ENCODE data around the gene S100A7A.
"Not testable (repeated sequence)": the region's sequence is repeated elsewhere in the genome, so short reads cannot be mapped to it uniquely, and the experiment has no call there.

Gene S100A7A

DNA sequence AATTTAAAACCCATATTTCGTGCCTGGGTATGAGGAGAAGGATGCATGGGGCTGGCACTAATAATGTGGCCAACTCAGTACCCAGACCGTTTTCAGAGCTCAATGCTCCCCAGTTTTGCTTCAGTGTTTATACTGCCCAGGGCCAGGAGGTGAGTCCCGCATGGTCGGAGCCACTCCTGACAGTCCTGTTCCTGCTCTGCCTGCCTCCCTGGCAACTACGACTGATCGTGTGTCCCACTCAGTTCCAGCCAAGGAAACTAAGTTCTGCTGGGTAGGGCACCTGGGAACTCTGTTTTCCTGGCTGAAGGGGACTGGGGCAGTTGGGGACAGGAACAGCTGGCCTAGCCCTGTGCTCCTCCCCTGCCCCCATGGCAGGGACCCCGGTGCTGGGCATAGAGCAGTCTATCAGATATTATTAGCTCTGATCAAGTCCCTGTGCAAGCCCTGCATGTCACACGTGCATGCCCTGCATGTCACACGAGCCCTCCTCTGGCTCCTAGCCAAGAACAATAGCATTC is 25.0 kb downstream of the S100A7A start:
- H3K27me3 ChIP-seq (ENCODE audit: insufficient read depth, low read depth), result no peaks in the 10 kb centered on the region

DNA sequence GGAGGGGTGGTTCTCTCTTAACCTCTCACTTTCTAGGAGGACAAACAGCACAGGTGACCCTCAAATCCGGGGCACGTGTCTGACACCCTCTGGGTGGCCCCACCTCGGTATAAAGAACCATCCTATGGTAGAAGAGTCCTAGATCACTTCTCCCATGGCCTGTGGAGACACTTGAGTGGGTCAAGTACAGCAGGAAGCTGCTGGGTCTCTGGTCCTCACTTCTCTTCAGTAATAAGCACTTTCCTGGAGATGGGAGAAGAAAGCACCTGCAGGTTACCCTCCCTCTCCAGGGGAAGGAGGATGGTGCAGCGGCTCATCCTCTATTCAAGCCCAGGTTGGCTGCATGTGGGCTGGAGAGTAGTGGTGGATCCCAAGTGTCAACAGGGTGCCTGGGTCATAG is 27.2 kb downstream of the S100A7A start:
- H3K4me2 ChIP-seq, result no peak overlapping the region
- no peaks in the 10 kb centered on the region for H3K79me2 ChIP-seq (ENCODE audit: insufficient read depth, low read depth)
- no peaks in the 10 kb centered on the region for H3K27me3 ChIP-seq (ENCODE audit: insufficient read depth, low read depth)
- TF ChIP-seq, protein P1, sequence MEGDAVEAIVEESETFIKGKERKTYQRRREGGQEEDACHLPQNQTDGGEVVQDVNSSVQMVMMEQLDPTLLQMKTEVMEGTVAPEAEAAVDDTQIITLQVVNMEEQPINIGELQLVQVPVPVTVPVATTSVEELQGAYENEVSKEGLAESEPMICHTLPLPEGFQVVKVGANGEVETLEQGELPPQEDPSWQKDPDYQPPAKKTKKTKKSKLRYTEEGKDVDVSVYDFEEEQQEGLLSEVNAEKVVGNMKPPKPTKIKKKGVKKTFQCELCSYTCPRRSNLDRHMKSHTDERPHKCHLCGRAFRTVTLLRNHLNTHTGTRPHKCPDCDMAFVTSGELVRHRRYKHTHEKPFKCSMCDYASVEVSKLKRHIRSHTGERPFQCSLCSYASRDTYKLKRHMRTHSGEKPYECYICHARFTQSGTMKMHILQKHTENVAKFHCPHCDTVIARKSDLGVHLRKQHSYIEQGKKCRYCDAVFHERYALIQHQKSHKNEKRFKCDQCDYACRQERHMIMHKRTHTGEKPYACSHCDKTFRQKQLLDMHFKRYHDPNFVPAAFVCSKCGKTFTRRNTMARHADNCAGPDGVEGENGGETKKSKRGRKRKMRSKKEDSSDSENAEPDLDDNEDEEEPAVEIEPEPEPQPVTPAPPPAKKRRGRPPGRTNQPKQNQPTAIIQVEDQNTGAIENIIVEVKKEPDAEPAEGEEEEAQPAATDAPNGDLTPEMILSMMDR (conservative IDR thresholded peaks at IDR 0.05; ENCODE audit: low read depth, low read length), result no peak
- H3K4me3 ChIP-seq (IDR thresholded peaks at IDR 0.05; ENCODE audit: insufficient read depth, low read depth, low read length), result no peak overlapping the region
- H4K20me1 ChIP-seq (ENCODE audit: insufficient read depth), result no peaks in the 10 kb centered on the region
- no peaks in the 10 kb centered on the region for H3K4me1 ChIP-seq (ENCODE audit: low read depth, poor library complexity, severe bottlenecking)
- H2AFZ ChIP-seq (ENCODE audit: low read depth), result no peak overlapping the region
- no peak overlapping the region for H3K27ac ChIP-seq
- no peak overlapping the region for H3K9ac ChIP-seq
- no peaks in the 10 kb centered on the region for H3K36me3 ChIP-seq (ENCODE audit: insufficient read depth)

More for the DNA sequence above, 25.0 kb downstream of the S100A7A start:
- Histone ChIP-seq H3K36me3 (ENCODE audit: insufficient read depth) (no peaks in the 10 kb centered on the region), H3K79me2 (ENCODE audit: insufficient read depth, low read depth) (no peaks in the 10 kb centered on the region), H4K20me1 (ENCODE audit: insufficient read depth) (no peaks in the 10 kb centered on the region), H3K4me2 (no peak overlapping the region), H3K4me1 (ENCODE audit: low read depth, poor library complexity, severe bottlenecking) (no peaks in the 10 kb centered on the region), H2AFZ (ENCODE audit: low read depth) (no peak overlapping the region), H3K4me3 (IDR thresholded peaks at IDR 0.05; ENCODE audit: insufficient read depth, low read depth, low read length) (no peak overlapping the region), H3K9ac (no peak overlapping the region), H3K27ac (no peak overlapping the region)
- TF ChIP-seq, protein P1 (conservative IDR thresholded peaks at IDR 0.05; ENCODE audit: low read depth, low read length), result no peak

DNA sequence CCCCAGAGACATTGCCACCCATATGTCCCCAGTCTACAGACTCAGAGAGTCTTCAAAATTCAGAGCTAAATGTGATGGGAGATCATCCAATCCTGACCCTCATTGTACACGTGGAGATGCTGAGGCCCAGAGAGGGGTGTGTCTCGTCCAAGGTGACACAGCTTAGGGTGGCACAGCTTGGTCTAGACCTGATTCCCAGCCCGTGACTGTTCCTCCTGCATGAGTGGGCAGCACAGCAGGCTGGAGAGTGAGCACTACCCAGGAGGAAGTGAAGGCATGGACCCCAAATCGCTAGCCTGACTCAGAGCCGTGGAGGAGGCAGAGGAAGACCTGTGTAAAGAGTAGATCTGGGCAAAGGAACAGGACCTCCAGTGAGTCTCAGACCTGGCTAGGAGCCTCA is 27.8 kb downstream of the S100A7A start:
- no peaks in the 10 kb centered on the region for H4K20me1 ChIP-seq (ENCODE audit: insufficient read depth)

DNA sequence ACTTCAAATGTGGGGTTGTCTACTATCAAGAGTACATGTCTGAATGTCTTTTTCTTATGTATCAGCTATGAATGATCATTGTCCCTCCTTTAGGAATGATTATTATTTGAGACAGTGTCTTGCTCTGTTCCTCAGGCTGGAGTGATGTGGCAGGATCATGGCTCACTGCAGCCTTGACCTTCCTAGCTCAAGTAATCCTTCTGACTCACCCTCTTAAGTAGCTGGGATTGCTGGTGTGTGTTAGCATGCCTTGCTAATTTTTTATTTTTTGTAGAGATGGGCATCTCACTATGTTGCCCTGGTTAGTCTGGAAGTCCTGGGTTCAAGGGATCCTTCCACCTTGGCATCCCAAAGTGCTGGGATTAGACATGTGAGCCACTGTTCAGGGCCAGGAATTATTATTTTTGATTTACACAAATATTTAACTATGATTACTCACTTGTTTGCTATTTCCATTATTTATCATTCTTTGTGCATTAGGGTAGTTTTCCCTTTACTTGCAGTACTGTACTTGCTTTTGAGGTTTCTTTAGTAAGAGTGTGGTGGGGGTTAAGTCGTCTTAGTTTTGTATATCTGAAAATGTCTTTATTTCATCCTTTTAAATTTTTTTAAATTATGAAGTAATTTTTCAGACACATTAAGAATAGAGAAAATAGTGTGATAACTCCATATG is 31.3 kb downstream of the S100A7A start:
- TF ChIP-seq, protein P1 (conservative IDR thresholded peaks at IDR 0.05; ENCODE audit: low read depth, low read length), result no peak
- no peaks in the 10 kb centered on the region for H3K4me1 ChIP-seq (ENCODE audit: low read depth, poor library complexity, severe bottlenecking)
- no peaks in the 10 kb centered on the region for H3K79me2 ChIP-seq (ENCODE audit: insufficient read depth, low read depth)
- no peaks in the 10 kb centered on the region for H3K36me3 ChIP-seq (ENCODE audit: insufficient read depth)
- no peak overlapping the region for H2AFZ ChIP-seq (ENCODE audit: low read depth)
- H3K27ac ChIP-seq, result no peak overlapping the region
- no peak overlapping the region for H3K4me2 ChIP-seq
- no peaks in the 10 kb centered on the region for H3K27me3 ChIP-seq (ENCODE audit: insufficient read depth, low read depth)
- H3K4me3 ChIP-seq (IDR thresholded peaks at IDR 0.05; ENCODE audit: insufficient read depth, low read depth, low read length), result no peak overlapping the region
- no peaks in the 10 kb centered on the region for H4K20me1 ChIP-seq (ENCODE audit: insufficient read depth)
- no peak overlapping the region for H3K9ac ChIP-seq

More for the DNA sequence above, 27.8 kb downstream of the S100A7A start:
- no peaks in the 10 kb centered on the region for H3K27me3 ChIP-seq (ENCODE audit: insufficient read depth, low read depth)
- no peak overlapping the region for H3K4me2 ChIP-seq
- TF ChIP-seq, protein P1 (conservative IDR thresholded peaks at IDR 0.05; ENCODE audit: low read depth, low read length), result no peak
- no peaks in the 10 kb centered on the region for H3K4me1 ChIP-seq (ENCODE audit: low read depth, poor library complexity, severe bottlenecking)
- H3K4me3 ChIP-seq (IDR thresholded peaks at IDR 0.05; ENCODE audit: insufficient read depth, low read depth, low read length), result no peak overlapping the region
- no peak overlapping the region for H2AFZ ChIP-seq (ENCODE audit: low read depth)
- H3K27ac ChIP-seq, result no peak overlapping the region
- no peaks in the 10 kb centered on the region for H3K79me2 ChIP-seq (ENCODE audit: insufficient read depth, low read depth)
- no peaks in the 10 kb centered on the region for H3K36me3 ChIP-seq (ENCODE audit: insufficient read depth)
- no peak overlapping the region for H3K9ac ChIP-seq

DNA sequence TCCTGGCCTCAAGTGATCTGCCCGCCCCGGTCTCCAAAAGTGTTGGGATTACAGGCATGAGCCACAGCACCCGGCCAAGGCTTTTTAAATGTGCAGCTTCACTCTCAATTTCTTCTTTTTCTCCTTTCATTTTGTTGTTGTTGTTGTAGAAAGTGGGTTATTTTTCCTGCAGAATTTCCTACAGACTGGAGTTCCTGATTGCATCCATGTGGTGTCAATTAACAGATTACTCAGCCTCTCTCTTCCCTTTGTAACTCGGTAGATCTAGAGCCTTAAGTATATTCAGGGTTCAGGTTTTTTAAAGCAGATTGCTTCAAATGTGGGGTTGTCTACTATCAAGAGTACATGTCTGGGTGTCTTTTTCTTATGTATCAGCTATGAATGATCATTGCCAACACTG is 32.5 kb downstream of the S100A7A start:
- not testable (repeated sequence) for H3K9ac ChIP-seq; H3K4me1 ChIP-seq (ENCODE audit: low read depth, poor library complexity, severe bottlenecking); H2AFZ ChIP-seq (ENCODE audit: low read depth); H3K4me3 ChIP-seq (IDR thresholded peaks at IDR 0.05; ENCODE audit: insufficient read depth, low read depth, low read length); H3K36me3 ChIP-seq (ENCODE audit: insufficient read depth); H3K27me3 ChIP-seq (ENCODE audit: insufficient read depth, low read depth); H3K4me2 ChIP-seq; H3K79me2 ChIP-seq (ENCODE audit: insufficient read depth, low read depth); H4K20me1 ChIP-seq (ENCODE audit: insufficient read depth); H3K27ac ChIP-seq
